HEK293 (cell line): Measurements from ENCODE around the gene AP1B1.

Experiments used
- CTCF ChIP-seq: fragments of 450-650 bp; formaldehyde crosslinking; IDR thresholded peaks from 2 replicates; pipeline ENCODE4 v1.5.1; 2016; ENCODE audit warnings: missing biosample characterization, missing genetic modification characterization
- KLF10 ChIP-seq: fragments of 450-650 bp; IDR thresholded peaks from 2 replicates; pipeline ENCODE4 v1.5.1; 2018; ENCODE audit warnings: missing biosample characterization, mild to moderate bottlenecking, missing genetic modification characterization
- ZBTB17 ChIP-seq: fragments of 450-650 bp; formaldehyde crosslinking; IDR thresholded peaks from 2 replicates; pipeline ENCODE4 v1.5.1; 2016; ENCODE audit warnings: missing biosample characterization, missing genetic modification characterization
- ZBTB21 ChIP-seq: fragments of 450-650 bp; formaldehyde crosslinking; IDR thresholded peaks from 2 replicates; pipeline ENCODE4 v1.5.1; 2017; ENCODE audit warnings: missing biosample characterization, missing genetic modification characterization
- ZNF114 ChIP-seq: fragments of 450-650 bp; formaldehyde crosslinking; IDR thresholded peaks from 2 replicates; pipeline ENCODE4 v1.5.0; 2017; ENCODE audit warnings: missing biosample characterization, missing genetic modification characterization
- ZNF132 ChIP-seq: fragments of 450-650 bp; formaldehyde crosslinking; IDR thresholded peaks from 2 replicates; pipeline ENCODE4 v1.5.1; 2017; ENCODE audit warnings: missing biosample characterization, missing genetic modification characterization, borderline replicate concordance
- ZNF202 ChIP-seq: fragments of 450-650 bp; formaldehyde crosslinking; IDR thresholded peaks from 2 replicates; pipeline ENCODE4 v1.5.1; 2016; ENCODE audit warnings: missing biosample characterization, missing genetic modification characterization, borderline replicate concordance

- TF ChIP-seq CTCF (tag by site-specific recombination) (no peak), ZBTB17 (tag by site-specific recombination) (no peak), KLF10 (tag by site-specific recombination) (no peak), ZNF114 (tag by site-specific recombination) (no peak), ZNF202 (tag by site-specific recombination) (no peak), ZNF132 (tag by site-specific recombination) (no peak), ZBTB21 (tag by site-specific recombination) (no peak)
These were observed 52.7 kb downstream of the AP1B1 start for GRCh38 chr22:29335656-29336055.
